ENCODE data around the gene NENF. TPM values are rescaled to one million over a fixed set of nuclear protein-coding genes. Genes with fewer than 3 reads are reported as not detected.
A peak's percentile ranks its signal among the peaks of the same experiment; 100 is the strongest.

Gene NENF
- polyA plus RNA-seq, 4 donors = 17.7 to 62.6 (median 40.0) TPM

GRCh38 chr1:212434992-212435391, 2.3 kb downstream of the NENF start:
- 95 to 97% (median 97%) methylated on average over 4 of the region's 4 CpGs for WGBS, 3 donors
- Histone ChIP-seq H3K4me1 (ENCODE audit: control insufficient read depth in 3 of 3, insufficient read depth in 2 of 3, low read depth in 1 of 3, low read length in 2 of 3) (peaks cover 3 to 22% (median 16%) of the 10 kb centered on the region in 3 donors), H3K4me3 (ENCODE audit: low read depth in 1 of 3, low read length in 3 of 3) (no peak overlapping the region), H3K36me3 (ENCODE audit: control insufficient read depth in 3 of 3, insufficient read depth in 2 of 3, low read depth in 1 of 3, low read length in 3 of 3) (peaks cover 0 to 4% (median 0%) of the 10 kb centered on the region in 3 donors), H3K27me3 (ENCODE audit: control insufficient read depth in 3 of 3, insufficient read depth in 3 of 3, low read length in 3 of 3) (no peaks in the 10 kb centered on the region), H3K27ac (ENCODE audit: low read depth in 1 of 3, low read length in 2 of 3) (no peak overlapping the region), H3K9me3 (ENCODE audit: control insufficient read depth in 2 of 2, insufficient read depth in 1 of 2, low read depth in 1 of 2, low read length in 1 of 2) (no peaks in the 10 kb centered on the region)
- FAIRE-seq (no peak), DNase-seq (no peak)

DNA sequence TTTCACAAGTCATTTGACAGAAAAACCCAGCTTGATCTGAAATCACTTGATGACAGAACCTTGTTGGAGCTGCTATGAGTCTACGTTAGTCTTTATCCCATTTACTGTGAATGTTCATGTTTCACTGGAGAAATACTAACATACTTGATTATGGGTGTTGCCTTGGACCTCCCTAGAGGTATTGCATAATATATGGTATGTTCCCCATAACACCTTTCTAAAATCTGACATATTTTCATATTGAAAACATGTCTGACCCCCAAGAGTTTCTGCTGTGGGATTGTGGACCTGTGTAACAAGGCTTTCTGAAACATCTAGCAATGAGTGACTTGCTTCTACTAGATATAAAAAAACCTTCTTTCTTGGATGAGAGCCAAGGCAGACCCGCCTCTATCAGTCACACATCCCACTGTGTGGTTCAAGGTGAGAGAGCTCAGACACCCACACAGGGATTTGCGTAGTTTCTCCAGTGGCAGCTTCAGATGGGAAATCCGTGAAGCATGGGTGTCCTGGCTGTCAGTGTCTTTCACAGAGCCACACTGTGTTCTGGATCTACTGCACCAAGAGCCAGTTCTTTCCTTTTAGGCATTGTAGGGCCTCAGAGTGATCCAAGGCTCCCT, 4.6 kb downstream of the NENF start:
- Histone ChIP-seq H3K4me3 (ENCODE audit: low read depth in 1 of 3, low read length in 3 of 3) (no peak overlapping the region), H3K4me1 (ENCODE audit: control insufficient read depth in 3 of 3, insufficient read depth in 2 of 3, low read depth in 1 of 3, low read length in 2 of 3) (peaks cover 0 to 10% (median 7%) of the 10 kb centered on the region in 3 donors), H3K36me3 (ENCODE audit: control insufficient read depth in 3 of 3, insufficient read depth in 2 of 3, low read depth in 1 of 3, low read length in 3 of 3) (peaks cover 0 to 9% (median 0%) of the 10 kb centered on the region in 3 donors), H3K9me3 (ENCODE audit: control insufficient read depth in 2 of 2, insufficient read depth in 1 of 2, low read depth in 1 of 2, low read length in 1 of 2) (no peaks in the 10 kb centered on the region), H3K27me3 (ENCODE audit: control insufficient read depth in 3 of 3, insufficient read depth in 3 of 3, low read length in 3 of 3) (no peaks in the 10 kb centered on the region), H3K27ac (ENCODE audit: low read depth in 1 of 3, low read length in 2 of 3) (no peak overlapping the region)
- DNase-seq (peak in 1 of 2 donors; percentile 30), FAIRE-seq (no peak)
- 74 to 87% (median 80%) methylated on average over 4 of the region's 4 CpGs for WGBS, 3 donors

DNA sequence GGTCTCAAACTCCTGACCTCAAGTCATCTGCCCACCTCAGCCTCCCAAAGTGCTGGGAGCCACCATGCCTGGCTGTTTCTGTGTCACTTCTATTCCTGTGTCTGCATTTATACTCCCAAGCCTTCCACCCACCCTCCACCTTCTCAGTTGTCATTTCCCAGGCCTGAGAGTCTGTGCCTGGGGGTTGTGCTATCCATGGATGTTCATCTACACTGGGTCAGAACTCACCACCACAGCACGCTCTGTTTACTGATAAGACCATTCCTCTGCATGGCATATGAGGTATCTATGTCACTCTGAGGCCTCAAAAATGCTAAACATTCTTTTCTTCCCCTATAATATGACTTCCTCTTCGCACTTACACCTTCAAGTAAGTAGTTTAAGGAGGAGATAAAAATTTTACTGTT, 6.1 kb downstream of the NENF start:
- Histone ChIP-seq H3K36me3 (ENCODE audit: control insufficient read depth in 3 of 3, insufficient read depth in 2 of 3, low read depth in 1 of 3, low read length in 3 of 3) (peaks cover 0 to 11% (median 0%) of the 10 kb centered on the region in 3 donors), H3K4me3 (ENCODE audit: low read depth in 1 of 3, low read length in 3 of 3) (no peak overlapping the region), H3K4me1 (ENCODE audit: control insufficient read depth in 3 of 3, insufficient read depth in 2 of 3, low read depth in 1 of 3, low read length in 2 of 3) (peaks cover 0 to 8% (median 2%) of the 10 kb centered on the region in 3 donors), H3K27ac (ENCODE audit: low read depth in 1 of 3, low read length in 2 of 3) (no peak overlapping the region), H3K27me3 (ENCODE audit: control insufficient read depth in 3 of 3, insufficient read depth in 3 of 3, low read length in 3 of 3) (no peaks in the 10 kb centered on the region), H3K9me3 (ENCODE audit: control insufficient read depth in 2 of 2, insufficient read depth in 1 of 2, low read depth in 1 of 2, low read length in 1 of 2) (no peaks in the 10 kb centered on the region)
- FAIRE-seq = no peak
- 97 to 98% (median 98%) methylated on average over 2 of the region's 2 CpGs for WGBS, 3 donors
- no peak for DNase-seq

DNA sequence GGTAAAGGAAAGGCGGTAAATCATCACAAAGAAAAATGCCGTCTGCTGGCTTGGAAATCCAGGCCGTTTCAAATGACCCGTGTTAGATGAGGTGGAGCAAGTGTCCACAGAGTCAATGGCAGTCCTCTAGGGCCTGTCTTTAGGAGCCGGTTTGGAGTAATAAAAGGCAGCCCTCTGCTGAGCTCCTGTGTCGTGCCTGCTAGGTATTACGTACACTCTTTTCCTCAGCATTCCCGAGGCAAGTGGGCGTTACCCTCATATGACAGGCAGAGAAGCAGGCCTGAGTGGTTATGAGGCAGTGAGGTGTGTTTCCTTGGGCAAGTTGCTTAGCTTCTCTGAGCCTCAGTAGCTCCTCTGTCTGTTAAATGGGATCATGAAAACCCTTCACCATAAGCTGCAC, 7.7 kb downstream of the NENF start:
- DNase-seq (no peak), FAIRE-seq (no peak)
- H3K9me3 ChIP-seq (ENCODE audit: control insufficient read depth in 2 of 2, insufficient read depth in 1 of 2, low read depth in 1 of 2, low read length in 1 of 2) = no peaks in the 10 kb centered on the region
- peaks cover 0 to 22% (median 0%) of the 10 kb centered on the region in 3 donors for H3K36me3 ChIP-seq (ENCODE audit: control insufficient read depth in 3 of 3, insufficient read depth in 2 of 3, low read depth in 1 of 3, low read length in 3 of 3)
- H3K27ac ChIP-seq (ENCODE audit: low read depth in 1 of 3, low read length in 2 of 3) = no peak overlapping the region
- H3K27me3 ChIP-seq (ENCODE audit: control insufficient read depth in 3 of 3, insufficient read depth in 3 of 3, low read length in 3 of 3) = no peaks in the 10 kb centered on the region
- 85 to 89% (median 86%) methylated on average over 9 of the region's 9 CpGs for WGBS, 3 donors
- H3K4me3 ChIP-seq (ENCODE audit: low read depth in 1 of 3, low read length in 3 of 3) = no peak overlapping the region
- peaks cover 0 to 3% (median 0%) of the 10 kb centered on the region in 3 donors for H3K4me1 ChIP-seq (ENCODE audit: control insufficient read depth in 3 of 3, insufficient read depth in 2 of 3, low read depth in 1 of 3, low read length in 2 of 3)

GRCh38 chr1:212442408-212442807, 9.7 kb downstream of the NENF start:
- FAIRE-seq = no peak
- 93 to 98% (median 94%) methylated on average over 5 of the region's 5 CpGs for WGBS, 3 donors
- peaks cover 0 to 3% (median 0%) of the 10 kb centered on the region in 3 donors for H3K4me1 ChIP-seq (ENCODE audit: control insufficient read depth in 3 of 3, insufficient read depth in 2 of 3, low read depth in 1 of 3, low read length in 2 of 3)

GRCh38 chr1:212446333-212446732, 13.6 kb downstream of the NENF start:
- DNase-seq (no peak), FAIRE-seq (no peak)
- H3K9me3 ChIP-seq (ENCODE audit: control insufficient read depth in 2 of 2, insufficient read depth in 1 of 2, low read depth in 1 of 2, low read length in 1 of 2) = no peaks in the 10 kb centered on the region
- no peaks in the 10 kb centered on the region for H3K27me3 ChIP-seq (ENCODE audit: control insufficient read depth in 3 of 3, insufficient read depth in 3 of 3, low read length in 3 of 3)
- no peak overlapping the region for H3K27ac ChIP-seq (ENCODE audit: low read depth in 1 of 3, low read length in 2 of 3)
- H3K4me1 ChIP-seq (ENCODE audit: control insufficient read depth in 3 of 3, insufficient read depth in 2 of 3, low read depth in 1 of 3, low read length in 2 of 3) = no peaks in the 10 kb centered on the region
- 85 to 91% (median 86%) methylated on average over 8 of the region's 8 CpGs for WGBS, 3 donors
- H3K4me3 ChIP-seq (ENCODE audit: low read depth in 1 of 3, low read length in 3 of 3) = no peak overlapping the region
- peaks cover 0 to 40% (median 2%) of the 10 kb centered on the region in 3 donors for H3K36me3 ChIP-seq (ENCODE audit: control insufficient read depth in 3 of 3, insufficient read depth in 2 of 3, low read depth in 1 of 3, low read length in 3 of 3)

More at GRCh38 chr1:212442408-212442807, 9.7 kb downstream of the NENF start:
- H3K9me3 ChIP-seq (ENCODE audit: control insufficient read depth in 2 of 2, insufficient read depth in 1 of 2, low read depth in 1 of 2, low read length in 1 of 2) = no peaks in the 10 kb centered on the region
- H3K4me3 ChIP-seq (ENCODE audit: low read depth in 1 of 3, low read length in 3 of 3) = no peak overlapping the region
- DNase-seq = no peak
- no peak overlapping the region for H3K27ac ChIP-seq (ENCODE audit: low read depth in 1 of 3, low read length in 2 of 3)
- peaks cover 0 to 30% (median 2%) of the 10 kb centered on the region in 3 donors for H3K36me3 ChIP-seq (ENCODE audit: control insufficient read depth in 3 of 3, insufficient read depth in 2 of 3, low read depth in 1 of 3, low read length in 3 of 3)
- H3K27me3 ChIP-seq (ENCODE audit: control insufficient read depth in 3 of 3, insufficient read depth in 3 of 3, low read length in 3 of 3) = no peaks in the 10 kb centered on the region

GRCh38 chr1:212447478-212447877, 14.8 kb downstream of the NENF start:
- FAIRE-seq (no peak), DNase-seq (no peak)
- Histone ChIP-seq H3K27ac (ENCODE audit: low read depth in 1 of 3, low read length in 2 of 3) (no peak overlapping the region), H3K4me3 (ENCODE audit: low read depth in 1 of 3, low read length in 3 of 3) (no peak overlapping the region), H3K4me1 (ENCODE audit: control insufficient read depth in 3 of 3, insufficient read depth in 2 of 3, low read depth in 1 of 3, low read length in 2 of 3) (no peaks in the 10 kb centered on the region), H3K27me3 (ENCODE audit: control insufficient read depth in 3 of 3, insufficient read depth in 3 of 3, low read length in 3 of 3) (no peaks in the 10 kb centered on the region), H3K36me3 (ENCODE audit: control insufficient read depth in 3 of 3, insufficient read depth in 2 of 3, low read depth in 1 of 3, low read length in 3 of 3) (peaks cover 0 to 42% (median 2%) of the 10 kb centered on the region in 3 donors), H3K9me3 (ENCODE audit: control insufficient read depth in 2 of 2, insufficient read depth in 1 of 2, low read depth in 1 of 2, low read length in 1 of 2) (no peaks in the 10 kb centered on the region)
- 67 to 76% (median 72%) methylated on average over 2 of the region's 2 CpGs for WGBS, 3 donors

DNA sequence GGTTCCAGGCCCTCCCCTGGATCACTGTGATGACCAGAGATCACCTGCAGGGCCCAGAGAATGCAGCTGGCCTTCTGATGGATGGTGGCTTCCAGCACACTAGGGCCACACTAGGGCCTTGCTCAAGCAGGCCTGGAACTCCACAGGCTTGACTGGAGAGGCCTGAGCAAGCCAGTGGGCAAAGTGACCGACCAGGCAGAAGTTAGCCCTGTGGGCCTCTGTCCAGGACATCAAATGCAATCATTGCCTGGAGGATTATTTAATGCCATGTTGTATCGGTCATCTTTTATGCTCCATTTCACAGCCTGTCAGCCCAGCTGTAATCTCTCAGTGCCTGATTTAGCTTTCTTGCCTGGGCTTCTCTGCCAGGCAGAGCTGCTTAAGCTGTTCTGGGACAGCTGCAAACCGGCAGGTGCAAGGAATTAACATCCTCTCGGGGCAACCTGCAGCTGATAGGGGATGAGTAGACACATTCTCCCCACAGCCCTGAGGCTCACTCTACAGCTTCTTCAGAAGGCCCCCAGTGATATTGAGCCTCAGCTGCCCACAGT, 17.7 kb downstream of the NENF start:
- 52 to 74% (median 63%) methylated on average over 4 of the region's 4 CpGs for WGBS, 3 donors
- no peak overlapping the region for H3K27ac ChIP-seq (ENCODE audit: low read depth in 1 of 3, low read length in 2 of 3)
- no peak overlapping the region for H3K4me3 ChIP-seq (ENCODE audit: low read depth in 1 of 3, low read length in 3 of 3)
- peaks cover 0 to 29% (median 2%) of the 10 kb centered on the region in 3 donors for H3K36me3 ChIP-seq (ENCODE audit: control insufficient read depth in 3 of 3, insufficient read depth in 2 of 3, low read depth in 1 of 3, low read length in 3 of 3)
- no peaks in the 10 kb centered on the region for H3K27me3 ChIP-seq (ENCODE audit: control insufficient read depth in 3 of 3, insufficient read depth in 3 of 3, low read length in 3 of 3)
- no peaks in the 10 kb centered on the region for H3K9me3 ChIP-seq (ENCODE audit: control insufficient read depth in 2 of 2, insufficient read depth in 1 of 2, low read depth in 1 of 2, low read length in 1 of 2)
- DNase-seq = no peak
- no peak for FAIRE-seq
- no peaks in the 10 kb centered on the region for H3K4me1 ChIP-seq (ENCODE audit: control insufficient read depth in 3 of 3, insufficient read depth in 2 of 3, low read depth in 1 of 3, low read length in 2 of 3)

Measured in small intestine (tissue), 7 donors.